HepG2 (cell line): ENCODE measurements around the gene NLRP11. TPM values are rescaled to one million over a fixed set of nuclear protein-coding genes. Genes with fewer than 3 reads are reported as not detected.

ENCODE experiments used
- ATAC-seq: fragments of 200-7000 bp; cut with Tn5 transposase; 3 replicates; pipeline ENCODE4 v1.9.1; 2020; ENCODE audit warnings: mild to moderate bottlenecking, moderate library complexity
- BruUV-seq: library from RNA; stranded (reverse); fragments of 400-500 nt; replicated peaks from 2 replicates; lab custom pipeline; 2021; lab: Mats Ljungman, UMichigan
- CTCF ChIA-PET: fragments of 300-600 bp; formaldehyde crosslinking; extraction: SDS; loops from one replicate; lab custom pipeline; 2021; ENCODE audit warnings: low total read pairs, inconsistent platforms, low intra/inter-chr PET ratio; lab: Yijun Ruan, JAX
- POLR2A ChIA-PET: fragments of 350-600 bp; sonication (Branson Sonifier 250); formaldehyde crosslinking; loops from one replicate; lab custom pipeline; 2020; ENCODE audit warnings: antibody characterized with exemption, inconsistent platforms; lab: Yijun Ruan, JAX
- DNase-seq: peaks from one replicate; pipeline ENCODE4 v3.0.0-alpha.2; 2015; ENCODE audit warnings: low spot score
- FAIRE-seq: peaks from 3 replicates; lab custom pipeline; 2011; peaks lifted over from hg19 to GRCh38; lab: Jason Lieb, UNC
- H2AFZ ChIP-seq: one replicate; pipeline ENCODE4 v1.6.1; 2011; ENCODE audit warnings: low read length, inconsistent platforms
- H3K27ac ChIP-seq: fragments of 300-600 bp; 3 replicates; pipeline ENCODE4 v1.8.0; 2011; ENCODE audit warnings: mixed run types, mild to moderate bottlenecking, mixed read lengths, low read length, inconsistent platforms; ENCODE audit not compliant: insufficient read depth; ENCODE audit errors: extremely low read length
- H3K27me3 ChIP-seq, 2 experiments: fragments of 200-600 bp in 1 of 2; 2 replicates in 1 of 2; 3 replicates in 1 of 2; pipeline versions ENCODE4 v1.6.0 to v1.8.0; 2011; ENCODE audit warnings: low read length in 2 of 2, mild to moderate bottlenecking in 2 of 2, moderate library complexity in 2 of 2, inconsistent platforms in 1 of 2; ENCODE audit not compliant: insufficient read depth in 2 of 2, control insufficient read depth in 1 of 2
- H3K36me3 ChIP-seq, 2 experiments: fragments of 200-600 bp in 1 of 2; replicated peaks in 1 of 2; 2 replicates in 1 of 2; 3 replicates in 1 of 2; pipeline versions ENCODE4 v1.5.1 to v1.8.0; 2011; ENCODE audit warnings: low read length in 2 of 2, inconsistent platforms in 1 of 2; ENCODE audit not compliant: insufficient read depth in 2 of 2, control insufficient read depth in 1 of 2
- H3K4me1 ChIP-seq: 2 replicates; pipeline ENCODE4 v1.5.1; 2012; ENCODE audit warnings: low read length, inconsistent platforms; ENCODE audit not compliant: insufficient read depth
- H3K4me2 ChIP-seq: 2 replicates; pipeline ENCODE4 v1.6.0; 2011; ENCODE audit warnings: low read depth, low read length, inconsistent platforms
- H3K4me3 ChIP-seq, 3 experiments: fragments of 200-600 bp in 1 of 3; sonication (generic), shearing (Covaris generic) in 1 of 3; replicated peaks in 1 of 3; 2 replicates each; pipeline ENCODE4 v1.5.1; 2011 to 2016; ENCODE audit warnings: low read length in 3 of 3, inconsistent platforms in 2 of 3, low read depth in 2 of 3, mild to moderate bottlenecking in 2 of 3, control low read depth in 1 of 3, mixed read lengths in 1 of 3; ENCODE audit not compliant: insufficient read depth in 1 of 3
- H3K79me2 ChIP-seq: one replicate; pipeline ENCODE4 v1.6.1; 2011; ENCODE audit warnings: low read length, inconsistent platforms; ENCODE audit not compliant: insufficient read depth
- H3K9ac ChIP-seq: 2 replicates; pipeline ENCODE4 v1.6.0; 2011; ENCODE audit warnings: mild to moderate bottlenecking, low read depth, low read length, inconsistent platforms; ENCODE audit not compliant: insufficient read depth
- H3K9me3 ChIP-seq: 2 replicates; pipeline ENCODE4 v1.5.1; 2012; ENCODE audit warnings: mild to moderate bottlenecking, low read length
- H4K20me1 ChIP-seq: 2 replicates; pipeline ENCODE4 v1.6.0; 2011; ENCODE audit warnings: inconsistent platforms, mild to moderate bottlenecking, low read length, moderate library complexity; ENCODE audit not compliant: insufficient read depth
- ATF3 ChIP-seq: sonication (generic); formaldehyde crosslinking; IDR thresholded peaks from 2 replicates; pipeline ENCODE4 v1.4.0; 2020; ENCODE audit warnings: missing genetic modification reagents
- ATF4 ChIP-seq, 2 experiments: fragments of 450-650 bp in 1 of 2; sonication (generic) in 1 of 2; formaldehyde crosslinking; IDR thresholded peaks; 2 replicates each; pipeline versions ENCODE4 v1.5.0 to v1.8.0; 2020 to 2022; ENCODE audit warnings: mild to moderate bottlenecking in 1 of 2, missing genetic modification reagents in 1 of 2
- EED ChIP-seq: sonication (generic); formaldehyde crosslinking; IDR thresholded peaks from 2 replicates; pipeline ENCODE4 v1.5.0; 2020; ENCODE audit warnings: mild to moderate bottlenecking, missing genetic modification reagents
- FOXC1 ChIP-seq: sonication (generic); formaldehyde crosslinking; IDR thresholded peaks from 2 replicates; pipeline ENCODE4 v1.8.0; 2022; ENCODE audit warnings: mild to moderate bottlenecking, missing genetic modification reagents, borderline replicate concordance
- KAT2B ChIP-seq: fragments of 150-350 bp; IDR thresholded peaks from 2 replicates; pipeline ENCODE4 v1.6.1; 2014; ENCODE audit warnings: low read depth, low read length, borderline replicate concordance
- NCOA2 ChIP-seq: sonication (generic); formaldehyde crosslinking; IDR thresholded peaks from 2 replicates; pipeline ENCODE4 v1.8.0; 2022; ENCODE audit warnings: inconsistent platforms
- RFX1 ChIP-seq: fragments of 450-650 bp; IDR thresholded peaks from 2 replicates; pipeline ENCODE4 v1.6.1; 2017
- SMAD9 ChIP-seq: sonication (generic); formaldehyde crosslinking; IDR thresholded peaks from 2 replicates; pipeline ENCODE4 v1.5.1; 2020; ENCODE audit warnings: mild to moderate bottlenecking, missing genetic modification reagents
- TCF7L2 ChIP-seq: IDR thresholded peaks from 2 replicates; pipeline ENCODE4 v1.6.1; 2011; ENCODE audit warnings: mild to moderate bottlenecking, low read depth, low read length, moderate library complexity
- ZBTB33 ChIP-seq: sonication (generic); formaldehyde crosslinking; IDR thresholded peaks from 2 replicates; pipeline ENCODE4 v1.4.0; 2020; ENCODE audit warnings: missing genetic modification reagents
- ZNF205 ChIP-seq: IDR thresholded peaks from 2 replicates; pipeline ENCODE4 v1.6.1; 2018; ENCODE audit warnings: missing biosample characterization, missing genetic modification reagents
- ZNF275 ChIP-seq: sonication (generic); formaldehyde crosslinking; IDR thresholded peaks from 2 replicates; pipeline ENCODE4 v1.8.0; 2022; ENCODE audit warnings: missing genetic modification reagents, mild to moderate bottlenecking, inconsistent platforms, borderline replicate concordance
- ZNF292 ChIP-seq: sonication (generic); formaldehyde crosslinking; IDR thresholded peaks from 2 replicates; pipeline ENCODE4 v1.8.1; 2022; ENCODE audit warnings: mild to moderate bottlenecking, low read depth, missing genetic modification reagents, borderline replicate concordance
- ZNF615 ChIP-seq: sonication (generic); formaldehyde crosslinking; IDR thresholded peaks from 2 replicates; pipeline ENCODE4 v1.5.0; 2020; ENCODE audit warnings: mild to moderate bottlenecking, missing genetic modification reagents, borderline replicate concordance
- ZNF703 ChIP-seq: sonication (generic); formaldehyde crosslinking; IDR thresholded peaks from 2 replicates; pipeline ENCODE4 v1.5.1; 2020; ENCODE audit warnings: missing genetic modification reagents, mild to moderate bottlenecking, moderate library complexity, borderline replicate concordance
- ZNF740 ChIP-seq: sonication (generic); formaldehyde crosslinking; IDR thresholded peaks from 2 replicates; pipeline ENCODE4 v1.4.0; 2020; ENCODE audit warnings: missing genetic modification reagents
- ZNF878 ChIP-seq: sonication (generic); formaldehyde crosslinking; IDR thresholded peaks from 2 replicates; pipeline ENCODE4 v1.8.1; 2023; ENCODE audit warnings: mild to moderate bottlenecking, missing genetic modification reagents, moderate library complexity
- WGBS: methylation state at CpG from one replicate; pipeline ENCODE4 v1.1.6; 2017; ENCODE audit warnings: low lambda C conversion rate; 5-methylcytosine and 5-hydroxymethylcytosine counted together
- in situ Hi-C: cut with HindIII; loops from 2 replicates; pipeline ENCODE4 v1.10.0; 2017; ENCODE audit warnings: low pct_unique_long_range_greater_than_20kb; ENCODE audit not compliant: extremely low pct_ligation_motif_present
- intact Hi-C: fragments of 100-400 bp; cut with micrococcal nuclease; formaldehyde crosslinking; loops from one replicate; pipeline ENCODE4 v1.10.0; 2022; ENCODE audit not compliant: unreplicated experiment
- polyA plus RNA-seq, 8 experiments: library from polyadenylated mRNA; depleted of rRNA in 3 of 8; stranded (reverse) in 7 of 8; unstranded in 1 of 8; fragments of >200 nt; fragmentation: Illumina TruSeq in 4 of 8; extraction: Trizol in 4 of 8; gene quantifications; 2 replicates each; pipeline versions ENCODE4 v1.2.1 to v1.2.3, GENCODE V29; 2011 to 2016; ENCODE audit warnings: low read depth in 4 of 8, missing spikeins in 1 of 8, mixed read lengths in 1 of 8; ENCODE audit not compliant: insufficient read depth in 1 of 8
- total RNA-seq, 5 experiments: library from RNA; depleted of rRNA; stranded (reverse); fragments of >200 nt; fragmentation: Illumina TruSeq; extraction: Trizol; gene quantifications; 2 replicates each; pipeline ENCODE4 v1.2.3, GENCODE V29; 2016; ENCODE audit warnings: low read depth in 1 of 5

NLRP11 gene
- total and polyA plus RNA-seq, 2 of the 13 experiments (the other 11 are each of a cell fraction or from before 2014, with no cell fraction given): 0.02 TPM; not detected in 1

- no TSS peak for BruUV-seq
- FAIRE-seq (no peak), ATAC-seq (no peak), DNase-seq (no peak)
- Histone ChIP-seq H3K9ac (no peak overlapping the region), H3K27me3 (peaks cover 4 to 29% of the 10 kb centered on the region in 2 experiments; a peak in 4 of 5 replicates), H3K4me2 (no peak overlapping the region), H3K27ac (no peak overlapping the region), H3K4me3 (no peak overlapping the region), H4K20me1 (no peaks in the 10 kb centered on the region), H3K79me2 (no peaks in the 10 kb centered on the region), H2AFZ (no peak overlapping the region), H3K9me3 (no peaks in the 10 kb centered on the region), H3K4me1 (no peaks in the 10 kb centered on the region), H3K36me3 (no peaks in the 10 kb centered on the region)
- WGBS: 2% methylated on average over 5 of the region's 5 CpGs
- intact Hi-C loops: no loop called here
- CTCF ChIA-PET: no interaction called here
- POLR2A ChIA-PET: no interaction called here
- in situ Hi-C loops: no loop called here
- TF ChIP-seq RFX1: no peak
- no peak for TF ChIP-seq SMAD9 (CRISPR knock-in tag)
- no peak for TF ChIP-seq ZNF740 (CRISPR knock-in tag)
- no peak for TF ChIP-seq NCOA2 (CRISPR knock-in tag)
- no peak for TF ChIP-seq ZBTB33
- no peak for TF ChIP-seq ZNF615 (CRISPR knock-in tag)
- no peak for TF ChIP-seq ZNF878
- TF ChIP-seq ZNF703: no peak
- no peak for TF ChIP-seq EED (CRISPR knock-in tag)
- TF ChIP-seq ZNF275 (CRISPR knock-in tag): no peak
- TF ChIP-seq FOXC1 (CRISPR knock-in tag): no peak
- no peak for TF ChIP-seq ATF3 (CRISPR knock-in tag)
- no peak for TF ChIP-seq KAT2B
- no peak for TF ChIP-seq ZNF292 (CRISPR knock-in tag)
- TF ChIP-seq ATF4 (CRISPR knock-in tag; IDR thresholded peaks at IDR 0.05): no peak
- TF ChIP-seq ZNF205 (CRISPR knock-in tag): no peak
- no peak for TF ChIP-seq TCF7L2
These were observed 27.2 kb upstream of the NLRP11 start for GRCh38 chr19:55858969-55859368.
